GM18498 (cell line): ENCODE data around the gene PTPRG.
"Not testable (repeated sequence)": the region's sequence is repeated elsewhere in the genome, so short reads cannot be mapped to it uniquely, and the experiment has no call there.

Experiments used
- ATAC-seq: cut with Tn5 transposase; IDR thresholded peaks from one replicate; pipeline ENCODE4 v1.9.1; 2021; ENCODE audit warnings: mild to moderate bottlenecking, moderate library complexity; ENCODE audit not compliant: unreplicated experiment

PTPRG gene

GRCh38 chr3:62025913-62026312 lies 464.5 kb downstream of the PTPRG start:
- ATAC-seq, result no peak

- no peak for ATAC-seq
These were observed 465.9 kb downstream of the PTPRG start for GRCh38 chr3:62027241-62027640.

DNA sequence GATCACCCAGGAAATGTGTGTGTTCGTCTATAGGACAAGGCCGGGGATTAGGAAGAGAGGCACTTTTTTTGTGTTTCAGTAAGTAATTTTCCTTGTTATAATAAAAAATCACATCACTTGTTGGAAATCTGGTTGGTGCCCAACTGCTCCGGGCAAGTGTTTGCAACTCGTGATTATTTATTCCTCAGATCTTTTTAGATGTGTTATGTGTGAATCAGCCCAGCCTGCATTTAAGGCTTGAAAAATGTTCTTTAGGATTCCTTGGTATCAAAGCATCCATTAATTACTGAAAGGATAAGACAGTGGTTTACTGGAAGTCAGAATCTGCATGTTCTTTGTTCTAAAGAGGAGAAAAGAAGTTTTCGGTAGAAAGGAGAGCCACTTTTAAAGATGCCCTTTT lies 466.4 kb downstream of the PTPRG start:
- ATAC-seq, result no peak

DNA sequence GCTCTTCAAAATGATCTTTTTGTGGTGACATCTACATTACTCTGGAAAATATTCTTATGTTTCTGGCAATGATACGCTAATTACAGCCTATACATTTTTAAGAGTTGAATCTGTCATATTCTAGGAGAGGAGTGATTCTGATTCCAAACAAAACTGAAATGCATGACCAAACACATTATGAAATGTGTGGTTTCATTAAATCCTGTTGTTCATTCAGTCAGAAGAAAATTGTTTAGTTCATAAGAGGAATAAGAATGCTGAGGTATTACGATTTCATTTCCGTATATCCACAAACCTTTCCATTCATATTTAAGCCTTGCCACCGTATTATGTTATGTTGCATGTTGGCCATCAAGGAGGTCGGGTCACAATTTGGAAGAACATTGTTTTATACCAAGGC lies 466.9 kb downstream of the PTPRG start:
- ATAC-seq, result no peak

DNA sequence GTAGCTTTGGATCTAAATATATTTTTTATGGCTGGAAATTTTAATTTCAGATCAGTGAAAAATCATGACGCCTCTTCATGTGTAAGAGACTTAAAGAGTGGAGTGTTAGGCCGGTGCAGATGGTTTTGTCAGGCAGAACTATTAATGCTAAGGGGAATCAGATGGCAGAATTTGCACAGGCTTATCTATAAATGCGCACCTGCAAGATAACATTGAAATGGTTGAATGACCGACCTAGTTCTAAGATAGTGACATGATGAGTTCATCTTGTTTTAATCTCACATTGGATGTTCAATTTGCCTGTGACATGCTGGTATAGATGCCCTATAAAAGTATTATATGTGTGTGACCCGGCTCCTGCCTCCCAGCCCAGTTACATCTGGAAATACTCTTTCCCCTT lies 471.4 kb downstream of the PTPRG start:
- ATAC-seq, result no peak

DNA sequence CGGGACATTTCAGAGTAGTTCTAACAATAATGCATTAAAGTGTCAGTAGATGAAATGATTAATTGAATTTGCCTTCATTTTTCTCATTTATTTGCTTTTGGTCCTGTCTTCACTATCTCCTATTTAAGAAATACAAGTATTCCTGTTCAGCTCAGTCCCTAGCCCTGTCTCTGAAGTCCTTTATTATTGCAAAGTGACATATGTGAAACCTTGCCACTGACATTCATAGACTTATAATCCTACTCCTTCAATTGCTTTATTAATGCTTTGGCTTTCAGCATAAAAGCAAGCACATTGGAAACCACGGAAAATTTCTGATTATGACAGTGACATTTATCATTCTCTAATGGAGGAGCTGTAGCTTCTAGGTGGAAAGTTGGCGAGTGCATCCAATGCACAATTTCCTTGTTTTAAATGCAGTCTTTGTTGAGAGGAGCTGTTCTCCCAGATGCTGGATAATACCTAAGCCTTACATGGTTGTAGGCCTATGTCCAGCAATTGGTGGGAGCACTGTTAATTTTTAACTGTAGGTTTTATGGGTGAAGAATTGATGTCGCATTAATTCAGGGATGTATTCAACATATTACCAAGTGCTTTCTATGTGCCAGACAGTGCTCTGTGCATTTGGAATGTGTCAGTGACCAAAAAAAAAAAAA lies 474.2 kb downstream of the PTPRG start:
- ATAC-seq, result no peak

DNA sequence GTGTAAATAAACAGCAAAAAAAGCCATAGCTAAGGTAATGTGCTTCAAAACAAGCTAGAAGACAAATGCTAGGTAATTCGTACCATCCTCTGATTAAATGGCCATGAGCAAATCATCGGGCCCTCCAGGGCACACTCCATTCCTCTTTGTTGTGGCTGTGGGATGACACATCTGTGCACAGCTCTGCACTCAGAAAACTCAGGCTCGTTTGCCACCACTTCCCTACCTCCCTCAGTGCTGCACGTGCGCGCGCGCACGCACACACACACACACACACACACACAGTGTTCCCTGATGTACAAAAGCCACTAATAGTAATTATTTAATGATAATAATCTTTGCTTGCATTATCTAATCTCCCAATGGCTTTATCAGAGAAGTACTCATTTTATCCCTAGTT lies 475.4 kb downstream of the PTPRG start:
- ATAC-seq, result no peak

DNA sequence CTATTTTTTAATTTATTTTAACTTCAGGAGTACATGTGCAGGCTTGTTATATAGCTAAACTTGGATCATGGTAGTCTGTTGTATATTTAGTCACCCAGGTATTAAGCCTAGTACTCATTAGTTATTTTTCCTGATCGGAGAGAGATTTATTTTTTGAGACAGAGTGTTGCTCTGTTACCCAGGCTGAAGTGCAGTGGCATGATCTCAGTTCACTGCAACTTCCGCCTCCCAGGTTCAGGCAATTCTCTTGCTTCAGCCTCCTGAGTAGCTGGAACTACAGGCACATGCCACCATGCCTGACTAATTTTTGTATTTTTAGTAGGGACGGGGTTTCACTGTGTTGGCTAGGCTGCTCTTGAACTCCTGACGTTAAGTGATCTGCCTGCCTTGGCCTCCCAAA lies 477.4 kb downstream of the PTPRG start:
- ATAC-seq, result not testable (repeated sequence)

DNA sequence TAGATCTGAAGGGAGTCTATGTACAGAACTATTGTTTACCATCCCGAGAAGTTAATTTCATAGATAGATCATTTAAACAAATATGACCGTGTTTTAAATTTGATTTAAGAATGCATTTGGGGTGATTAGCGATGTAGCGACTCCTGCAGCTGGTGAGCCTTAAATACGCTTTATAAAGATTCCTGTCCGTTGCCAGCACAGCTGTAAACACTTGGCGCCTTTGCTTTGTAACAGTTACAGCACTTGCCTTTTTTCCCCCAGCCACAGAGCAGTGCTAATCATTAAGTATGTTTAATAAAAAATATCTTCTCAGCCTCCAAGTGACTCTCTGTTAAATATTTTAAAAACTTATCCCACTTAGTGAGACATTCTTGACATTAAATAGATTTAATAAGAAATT lies 478.2 kb downstream of the PTPRG start:
- ATAC-seq, result no peak

DNA sequence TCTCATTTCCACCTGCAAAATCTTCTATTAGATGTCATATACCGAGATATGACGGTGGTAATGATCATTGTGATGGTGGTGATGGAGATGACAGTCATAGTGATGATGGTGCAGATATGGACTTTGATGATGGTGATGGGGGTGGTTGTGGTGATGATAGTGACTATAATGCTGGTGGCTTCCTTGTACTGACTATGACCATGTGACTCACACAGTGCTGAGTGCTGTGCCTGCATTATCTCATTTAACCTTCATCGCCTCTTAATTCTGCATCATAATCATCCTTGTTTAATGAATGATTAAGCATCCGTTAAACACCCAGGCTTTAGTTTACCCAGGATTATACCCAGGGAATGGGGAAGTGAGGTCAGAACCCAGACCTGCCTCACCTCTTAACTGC lies 480.3 kb downstream of the PTPRG start:
- ATAC-seq, result no peak

GRCh38 chr3:62044874-62045411 lies 483.6 kb downstream of the PTPRG start:
- ATAC-seq, result no peak

- no peak for ATAC-seq
These were observed 485.0 kb downstream of the PTPRG start for GRCh38 chr3:62046326-62046725.

DNA sequence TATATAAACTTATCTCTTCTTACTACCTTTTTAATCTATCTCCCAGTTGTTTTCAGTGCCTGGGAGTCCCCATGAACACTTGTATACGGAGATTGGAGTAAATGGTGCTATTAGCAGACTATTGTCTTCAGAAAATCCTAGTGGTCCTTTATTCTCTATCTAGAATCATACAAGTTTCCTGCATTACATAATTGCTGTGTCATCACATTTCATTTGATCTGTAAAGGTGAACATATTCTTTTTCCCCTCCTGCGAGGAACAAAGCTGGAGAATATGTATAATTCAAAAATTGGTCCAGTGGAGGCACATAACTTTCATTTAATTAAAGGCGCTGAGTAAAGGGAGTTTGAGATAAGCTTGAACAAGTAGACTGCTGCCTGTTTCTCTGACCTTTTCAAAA lies 487.2 kb downstream of the PTPRG start:
- ATAC-seq, result no peak

- no peak for ATAC-seq
These were observed 487.7 kb downstream of the PTPRG start for GRCh38 chr3:62049033-62049432.

DNA sequence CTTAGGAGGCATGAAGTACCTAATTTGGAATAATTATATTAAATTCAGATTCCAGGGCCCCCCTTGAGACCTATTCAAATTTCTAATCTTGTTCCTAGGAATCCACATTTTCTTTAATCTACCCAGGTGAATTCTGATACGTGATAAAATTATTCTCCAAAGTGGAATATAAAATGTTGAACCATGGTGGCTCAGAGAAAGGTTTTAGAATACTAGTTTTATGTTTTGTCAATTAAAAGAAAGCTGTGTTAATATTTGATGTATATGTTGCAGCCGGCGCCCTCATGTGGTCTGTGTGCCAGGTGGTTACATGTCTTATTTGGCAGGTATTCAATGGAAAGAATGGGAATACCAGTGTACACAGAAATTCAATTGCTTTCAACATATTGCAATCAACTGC lies 490.1 kb downstream of the PTPRG start:
- no peak for ATAC-seq

DNA sequence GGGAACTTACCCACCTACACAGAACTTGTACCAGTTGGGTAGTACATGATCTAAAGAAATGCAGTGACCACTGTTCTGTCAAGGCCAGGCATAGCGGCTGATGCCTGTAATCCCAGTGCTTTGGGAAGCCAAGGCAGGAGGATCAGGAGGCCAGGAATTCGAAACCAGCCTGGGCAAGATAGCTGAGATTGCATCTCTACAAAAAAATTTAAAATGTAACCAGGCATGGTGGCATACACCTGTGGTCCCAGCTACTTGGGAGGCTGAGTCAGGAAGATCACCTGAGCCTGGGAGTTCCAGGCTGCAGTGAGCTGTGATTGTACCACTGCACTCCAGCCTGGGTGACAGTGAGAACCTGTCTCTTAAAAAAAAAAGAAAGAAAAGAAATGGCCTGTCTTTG lies 491.0 kb downstream of the PTPRG start:
- no peak for ATAC-seq

- ATAC-seq, result no peak
These were observed 495.3 kb downstream of the PTPRG start for GRCh38 chr3:62056658-62057057.

DNA sequence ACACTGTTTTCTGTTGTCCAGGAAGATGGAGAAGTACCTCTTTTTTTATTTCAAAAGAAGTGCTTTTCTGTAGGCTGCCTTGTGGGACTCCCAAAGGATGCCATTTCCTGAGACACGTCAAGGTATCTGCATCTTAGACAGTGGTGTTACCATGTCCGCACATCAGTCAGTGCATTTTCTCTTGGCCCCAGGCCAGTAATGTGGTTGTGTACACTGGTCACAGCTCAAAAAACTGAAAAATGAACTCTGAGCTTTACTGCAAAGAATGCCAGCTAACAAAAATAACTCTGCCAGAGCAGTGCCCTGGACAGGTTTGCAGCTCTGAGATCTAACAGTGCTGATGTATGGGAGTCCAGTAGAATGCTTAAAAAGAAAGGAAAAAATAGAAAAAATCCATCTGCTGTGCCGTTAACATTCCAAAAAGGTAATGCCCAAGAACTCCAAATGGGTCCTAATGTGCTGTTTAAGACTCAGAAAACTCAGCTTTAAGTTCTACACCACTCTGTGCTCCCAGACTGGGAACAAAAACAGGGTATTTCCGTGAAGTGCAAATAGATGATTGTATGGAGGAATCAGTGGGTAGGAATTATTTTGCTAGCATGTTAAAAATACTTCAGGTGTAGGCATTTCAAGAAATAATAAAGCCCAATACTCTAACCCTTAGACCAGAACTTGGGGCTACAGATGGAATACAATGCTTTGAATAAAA lies 496.1 kb downstream of the PTPRG start:
- no peak for ATAC-seq

- no peak for ATAC-seq
These were observed 504.8 kb downstream of the PTPRG start for GRCh38 chr3:62065985-62066693.

DNA sequence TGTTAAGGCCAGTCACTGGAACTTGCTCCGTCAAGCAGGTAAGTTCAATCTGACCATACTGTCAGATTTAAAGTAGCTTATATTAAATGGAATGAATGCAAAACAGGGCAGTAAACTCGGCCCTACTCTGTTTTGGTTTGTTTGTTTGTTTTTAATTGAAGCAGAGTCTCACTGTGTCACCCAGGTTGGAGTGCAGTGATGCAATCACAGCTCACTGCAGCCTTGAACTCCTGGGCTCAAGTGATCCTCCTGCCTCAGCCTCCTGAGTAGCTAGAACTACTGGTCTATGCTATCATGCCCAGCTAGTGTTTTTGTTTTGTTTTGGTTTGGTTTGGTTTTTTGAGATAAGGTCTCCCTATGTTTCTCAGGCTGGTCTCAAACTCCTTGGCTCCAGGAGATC lies 507.0 kb downstream of the PTPRG start:
- ATAC-seq, result no peak

DNA sequence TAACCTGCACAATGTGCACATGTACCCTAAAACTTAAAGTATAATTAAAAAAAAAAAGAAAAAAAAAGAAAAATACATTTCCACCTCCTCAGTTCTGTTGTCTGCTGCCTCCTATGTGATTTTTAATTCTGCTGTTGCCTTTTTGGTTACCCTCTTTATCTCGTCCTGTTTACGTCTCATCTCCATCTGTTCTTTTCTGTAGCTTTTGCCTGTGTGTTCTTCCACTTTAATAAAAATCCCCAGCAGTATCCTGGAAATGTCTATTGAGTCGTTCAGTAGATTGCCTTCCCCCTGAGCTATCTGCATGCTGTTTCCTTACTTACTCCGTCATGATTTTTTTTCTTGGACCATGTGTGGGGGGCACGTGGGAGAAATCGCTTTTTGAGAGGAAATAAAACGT lies 509.5 kb downstream of the PTPRG start:
- no peak for ATAC-seq

DNA sequence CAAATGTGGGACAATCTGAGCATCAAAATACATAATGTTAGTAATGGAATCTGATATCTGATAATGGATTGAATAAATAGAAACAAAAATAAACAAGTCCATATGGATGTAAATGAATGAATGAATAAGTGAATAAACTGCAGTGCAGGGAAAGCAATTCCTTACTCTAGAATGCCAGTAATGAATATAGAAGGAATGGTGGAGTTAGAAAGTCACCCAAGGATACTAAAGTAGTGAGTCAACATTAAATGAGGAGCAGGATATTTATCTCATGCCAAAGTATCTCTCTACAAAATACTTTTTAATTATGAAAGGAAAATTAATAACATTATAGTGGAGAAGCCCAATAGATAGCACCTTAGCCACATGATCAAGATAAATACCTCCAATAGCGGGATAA lies 511.7 kb downstream of the PTPRG start:
- ATAC-seq, result no peak
